ENCODE data around the gene ACO2.

DNA sequence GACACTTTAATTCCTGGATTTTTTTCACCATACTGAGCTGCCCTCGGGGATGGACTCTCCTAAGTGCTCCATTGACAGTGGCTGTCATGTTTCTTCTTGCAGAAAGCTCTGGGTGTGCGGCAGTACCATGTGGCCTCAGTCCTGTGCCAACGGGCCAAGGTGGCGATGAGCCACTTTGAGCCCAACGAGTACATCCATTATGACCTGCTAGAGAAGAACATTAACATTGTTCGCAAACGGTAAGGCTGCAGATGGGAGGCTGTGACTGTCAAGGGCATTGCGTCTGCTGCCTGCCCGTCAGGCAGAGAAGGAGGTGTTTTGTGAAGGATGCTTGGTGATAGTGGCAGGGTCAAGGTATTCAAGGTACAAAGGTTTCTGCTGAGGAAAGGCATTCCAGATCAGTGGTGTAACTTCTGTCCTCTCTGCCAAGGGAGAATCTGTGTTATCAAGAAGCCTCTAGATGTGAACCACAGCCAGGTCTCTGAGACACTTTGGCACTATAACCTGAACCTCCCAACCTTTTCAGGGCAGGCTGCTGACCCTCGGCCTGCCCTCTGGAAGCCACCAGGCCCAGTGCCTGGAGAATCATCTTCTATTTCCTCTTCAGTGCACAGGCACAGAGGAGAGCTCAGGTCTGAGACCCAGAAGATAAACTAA is 30.8 kb downstream of the ACO2 start:
- TF ChIP-seq, protein P1, sequence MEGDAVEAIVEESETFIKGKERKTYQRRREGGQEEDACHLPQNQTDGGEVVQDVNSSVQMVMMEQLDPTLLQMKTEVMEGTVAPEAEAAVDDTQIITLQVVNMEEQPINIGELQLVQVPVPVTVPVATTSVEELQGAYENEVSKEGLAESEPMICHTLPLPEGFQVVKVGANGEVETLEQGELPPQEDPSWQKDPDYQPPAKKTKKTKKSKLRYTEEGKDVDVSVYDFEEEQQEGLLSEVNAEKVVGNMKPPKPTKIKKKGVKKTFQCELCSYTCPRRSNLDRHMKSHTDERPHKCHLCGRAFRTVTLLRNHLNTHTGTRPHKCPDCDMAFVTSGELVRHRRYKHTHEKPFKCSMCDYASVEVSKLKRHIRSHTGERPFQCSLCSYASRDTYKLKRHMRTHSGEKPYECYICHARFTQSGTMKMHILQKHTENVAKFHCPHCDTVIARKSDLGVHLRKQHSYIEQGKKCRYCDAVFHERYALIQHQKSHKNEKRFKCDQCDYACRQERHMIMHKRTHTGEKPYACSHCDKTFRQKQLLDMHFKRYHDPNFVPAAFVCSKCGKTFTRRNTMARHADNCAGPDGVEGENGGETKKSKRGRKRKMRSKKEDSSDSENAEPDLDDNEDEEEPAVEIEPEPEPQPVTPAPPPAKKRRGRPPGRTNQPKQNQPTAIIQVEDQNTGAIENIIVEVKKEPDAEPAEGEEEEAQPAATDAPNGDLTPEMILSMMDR (IDR thresholded peaks at IDR 0.05) = no peak
- no peak for TF ChIP-seq EP300 (IDR thresholded peaks at IDR 0.05)

Data from tibial nerve (tissue), 4 donors.